C4-2B (cell line): ENCODE data around the gene KIF26B.

ENCODE experiments used
- ZFX ChIP-seq: fragments of 450-650 bp; IDR thresholded peaks from 2 replicates; pipeline ENCODE4 v1.6.1; 2017
- TF ChIP-seq, protein P1 (sequence below): fragments of 450-650 bp; conservative IDR thresholded peaks from 2 replicates; pipeline ENCODE4 v1.5.1; 2017; ENCODE audit warnings: mild to moderate bottlenecking

DNA sequence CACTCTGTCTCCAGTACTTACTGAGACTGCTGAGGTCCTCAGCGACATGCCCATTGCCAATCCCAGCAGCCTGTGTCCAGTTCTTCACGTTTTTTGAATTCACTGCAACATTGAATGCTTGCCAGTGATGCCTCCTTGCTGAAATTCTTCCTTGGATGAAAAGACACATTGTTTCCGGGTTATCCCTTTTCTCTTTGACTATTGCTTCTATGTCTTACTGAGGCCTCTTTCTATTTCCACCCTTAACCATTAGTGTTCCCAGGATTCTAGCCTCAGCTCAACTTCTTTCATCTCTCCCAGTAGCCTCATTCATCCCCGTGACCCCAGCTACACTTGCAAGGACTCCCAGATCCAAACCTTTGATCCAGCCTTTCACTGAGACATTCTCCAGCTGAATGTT, 46.5 kb upstream of the KIF26B start:
- TF ChIP-seq, protein P1, sequence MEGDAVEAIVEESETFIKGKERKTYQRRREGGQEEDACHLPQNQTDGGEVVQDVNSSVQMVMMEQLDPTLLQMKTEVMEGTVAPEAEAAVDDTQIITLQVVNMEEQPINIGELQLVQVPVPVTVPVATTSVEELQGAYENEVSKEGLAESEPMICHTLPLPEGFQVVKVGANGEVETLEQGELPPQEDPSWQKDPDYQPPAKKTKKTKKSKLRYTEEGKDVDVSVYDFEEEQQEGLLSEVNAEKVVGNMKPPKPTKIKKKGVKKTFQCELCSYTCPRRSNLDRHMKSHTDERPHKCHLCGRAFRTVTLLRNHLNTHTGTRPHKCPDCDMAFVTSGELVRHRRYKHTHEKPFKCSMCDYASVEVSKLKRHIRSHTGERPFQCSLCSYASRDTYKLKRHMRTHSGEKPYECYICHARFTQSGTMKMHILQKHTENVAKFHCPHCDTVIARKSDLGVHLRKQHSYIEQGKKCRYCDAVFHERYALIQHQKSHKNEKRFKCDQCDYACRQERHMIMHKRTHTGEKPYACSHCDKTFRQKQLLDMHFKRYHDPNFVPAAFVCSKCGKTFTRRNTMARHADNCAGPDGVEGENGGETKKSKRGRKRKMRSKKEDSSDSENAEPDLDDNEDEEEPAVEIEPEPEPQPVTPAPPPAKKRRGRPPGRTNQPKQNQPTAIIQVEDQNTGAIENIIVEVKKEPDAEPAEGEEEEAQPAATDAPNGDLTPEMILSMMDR, result no peak
- TF ChIP-seq ZFX, result no peak
